Loucy (cell line): ENCODE measurements around the gene RAD51B.

Experiments used
- H2AFZ ChIP-seq: fragments of 200-600 bp; sonication (generic); 2 replicates; pipeline ENCODE4 v1.6.0; 2016; ENCODE audit warnings: antibody characterized with exemption, mild to moderate bottlenecking, low read length, moderate library complexity
- H3F3A ChIP-seq: fragments of 200-600 bp; 2 replicates; pipeline ENCODE4 v1.6.0; 2016; ENCODE audit warnings: antibody characterized with exemption, low read depth, mild to moderate bottlenecking
- H3K27me3 ChIP-seq: fragments of 200-600 bp; sonication (generic); 2 replicates; pipeline ENCODE4 v1.6.1; 2014; ENCODE audit warnings: low read length, mild to moderate bottlenecking; ENCODE audit not compliant: insufficient read depth, poor library complexity, severe bottlenecking
- H3K36me3 ChIP-seq: fragments of 200-600 bp; sonication (generic); 2 replicates; pipeline ENCODE4 v1.6.1; 2016; ENCODE audit warnings: low read length; ENCODE audit not compliant: insufficient read depth
- H3K4me1 ChIP-seq: fragments of 200-600 bp; sonication (generic); 2 replicates; pipeline ENCODE4 v1.5.1; 2014; ENCODE audit warnings: low read length, mild to moderate bottlenecking; ENCODE audit not compliant: insufficient read depth, poor library complexity, severe bottlenecking
- H3K4me2 ChIP-seq: fragments of 200-600 bp; sonication (generic); 2 replicates; pipeline ENCODE4 v1.6.0; 2014; ENCODE audit warnings: antibody characterized with exemption, low read length, low read depth, mild to moderate bottlenecking; ENCODE audit not compliant: poor library complexity, severe bottlenecking
- H3K4me3 ChIP-seq: fragments of 200-600 bp; sonication (generic); 2 replicates; pipeline ENCODE4 v1.5.1; 2014; ENCODE audit warnings: low read length, mild to moderate bottlenecking, mixed read lengths; ENCODE audit not compliant: poor library complexity, severe bottlenecking
- H3K79me2 ChIP-seq: fragments of 200-600 bp; sonication (generic); 2 replicates; pipeline ENCODE4 v1.6.1; 2014; ENCODE audit warnings: low read length; ENCODE audit not compliant: insufficient read depth
- H3K9ac ChIP-seq: fragments of 200-600 bp; sonication (generic); 2 replicates; pipeline ENCODE4 v1.6.0; 2014; ENCODE audit warnings: mild to moderate bottlenecking, low read depth, low read length, moderate library complexity; ENCODE audit not compliant: poor library complexity, severe bottlenecking
- H3K9me2 ChIP-seq: fragments of 200-600 bp; sonication (generic); replicated peaks from 2 replicates; pipeline ENCODE4 v1.6.1; 2016; ENCODE audit warnings: low read depth, low read length, mixed read lengths
- H3K9me3 ChIP-seq: fragments of 200-600 bp; sonication (generic); 2 replicates; pipeline ENCODE4 v1.6.1; 2014; ENCODE audit warnings: mild to moderate bottlenecking, antibody characterized with exemption, low read length, low read depth; ENCODE audit not compliant: insufficient read depth
- H4K20me1 ChIP-seq: fragments of 200-600 bp; sonication (generic); 2 replicates; pipeline ENCODE4 v1.6.0; 2014; ENCODE audit warnings: antibody characterized with exemption, low read length, mild to moderate bottlenecking; ENCODE audit not compliant: insufficient read depth, poor library complexity, severe bottlenecking
- EZH2phosphoT487 ChIP-seq: fragments of 200-600 bp; IDR thresholded peaks from 2 replicates; pipeline ENCODE4 v1.6.1; 2018; ENCODE audit warnings: antibody characterized with exemption, mild to moderate bottlenecking, moderate library complexity, borderline replicate concordance
- TF ChIP-seq, protein P1 (sequence below): fragments of 200-600 bp; sonication (generic); conservative IDR thresholded peaks from 2 replicates; pipeline ENCODE4 v1.5.1; 2014; ENCODE audit warnings: mild to moderate bottlenecking, antibody characterized with exemption, low read length

The RAD51B gene

DNA sequence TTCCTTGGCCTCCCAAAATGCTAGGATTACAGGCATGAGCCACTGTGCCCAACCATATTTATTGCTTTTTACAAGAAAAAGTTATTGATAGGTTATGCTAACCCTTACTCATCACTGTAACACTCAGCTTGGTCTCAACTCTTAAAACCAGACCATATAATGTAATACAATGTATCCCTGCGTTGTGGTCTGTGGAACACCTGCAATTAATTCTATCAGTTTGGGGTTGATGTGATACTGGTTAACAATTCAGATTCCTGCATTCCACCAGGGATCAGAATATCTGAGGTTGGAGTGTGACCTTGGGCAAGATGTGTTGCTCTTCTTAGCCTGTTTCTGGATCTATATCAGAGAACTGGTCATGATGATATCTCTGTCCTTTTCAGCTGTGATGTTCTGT is 419.0 kb downstream of the RAD51B start:
- H3K27me3 ChIP-seq, result no peaks in the 10 kb centered on the region
- no peaks in the 10 kb centered on the region for H3K9me2 ChIP-seq
- no peak overlapping the region for H3K9ac ChIP-seq
- H3K4me2 ChIP-seq, result no peak overlapping the region
- no peak for TF ChIP-seq EZH2phosphoT487
- TF ChIP-seq, protein P1, sequence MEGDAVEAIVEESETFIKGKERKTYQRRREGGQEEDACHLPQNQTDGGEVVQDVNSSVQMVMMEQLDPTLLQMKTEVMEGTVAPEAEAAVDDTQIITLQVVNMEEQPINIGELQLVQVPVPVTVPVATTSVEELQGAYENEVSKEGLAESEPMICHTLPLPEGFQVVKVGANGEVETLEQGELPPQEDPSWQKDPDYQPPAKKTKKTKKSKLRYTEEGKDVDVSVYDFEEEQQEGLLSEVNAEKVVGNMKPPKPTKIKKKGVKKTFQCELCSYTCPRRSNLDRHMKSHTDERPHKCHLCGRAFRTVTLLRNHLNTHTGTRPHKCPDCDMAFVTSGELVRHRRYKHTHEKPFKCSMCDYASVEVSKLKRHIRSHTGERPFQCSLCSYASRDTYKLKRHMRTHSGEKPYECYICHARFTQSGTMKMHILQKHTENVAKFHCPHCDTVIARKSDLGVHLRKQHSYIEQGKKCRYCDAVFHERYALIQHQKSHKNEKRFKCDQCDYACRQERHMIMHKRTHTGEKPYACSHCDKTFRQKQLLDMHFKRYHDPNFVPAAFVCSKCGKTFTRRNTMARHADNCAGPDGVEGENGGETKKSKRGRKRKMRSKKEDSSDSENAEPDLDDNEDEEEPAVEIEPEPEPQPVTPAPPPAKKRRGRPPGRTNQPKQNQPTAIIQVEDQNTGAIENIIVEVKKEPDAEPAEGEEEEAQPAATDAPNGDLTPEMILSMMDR, result no peak
- H3K36me3 ChIP-seq, result no peaks in the 10 kb centered on the region
- no peaks in the 10 kb centered on the region for H4K20me1 ChIP-seq
- H3K4me3 ChIP-seq, result no peak overlapping the region
- H3K79me2 ChIP-seq, result no peaks in the 10 kb centered on the region
- H3K4me1 ChIP-seq, result peaks cover 19% of the 10 kb centered on the region
- H2AFZ ChIP-seq, result no peak overlapping the region
- H3K9me3 ChIP-seq, result no peaks in the 10 kb centered on the region
- H3F3A ChIP-seq, result no peaks in the 10 kb centered on the region

DNA sequence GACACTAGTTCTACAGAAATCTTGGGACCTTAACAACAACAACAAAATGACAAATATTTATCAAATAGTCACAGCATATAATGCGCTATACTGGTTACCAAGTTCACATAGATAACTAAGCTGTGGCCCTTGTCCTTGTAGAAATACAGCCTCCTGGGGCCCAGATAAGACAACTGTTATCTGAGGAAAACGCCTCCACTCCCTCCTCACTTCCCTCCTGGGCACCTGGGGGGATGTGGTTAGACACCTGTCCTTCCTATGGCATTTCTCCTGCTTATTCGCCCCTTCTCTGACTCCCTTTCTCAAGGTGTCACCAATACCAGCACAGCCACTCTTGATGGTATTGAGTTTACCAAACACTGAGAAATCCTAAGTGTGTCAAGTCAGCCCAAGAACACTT is 419.4 kb downstream of the RAD51B start:
- H2AFZ ChIP-seq, result no peak overlapping the region
- H4K20me1 ChIP-seq, result no peaks in the 10 kb centered on the region
- H3K4me2 ChIP-seq, result no peak overlapping the region
- H3K4me3 ChIP-seq, result no peak overlapping the region
- no peaks in the 10 kb centered on the region for H3K79me2 ChIP-seq
- no peaks in the 10 kb centered on the region for H3K9me2 ChIP-seq
- no peaks in the 10 kb centered on the region for H3F3A ChIP-seq
- H3K9ac ChIP-seq, result no peak overlapping the region
- no peaks in the 10 kb centered on the region for H3K27me3 ChIP-seq
- TF ChIP-seq, protein P1, result no peak
- TF ChIP-seq EZH2phosphoT487, result no peak
- no peaks in the 10 kb centered on the region for H3K9me3 ChIP-seq
- H3K36me3 ChIP-seq, result no peaks in the 10 kb centered on the region
- peaks cover 19% of the 10 kb centered on the region for H3K4me1 ChIP-seq

DNA sequence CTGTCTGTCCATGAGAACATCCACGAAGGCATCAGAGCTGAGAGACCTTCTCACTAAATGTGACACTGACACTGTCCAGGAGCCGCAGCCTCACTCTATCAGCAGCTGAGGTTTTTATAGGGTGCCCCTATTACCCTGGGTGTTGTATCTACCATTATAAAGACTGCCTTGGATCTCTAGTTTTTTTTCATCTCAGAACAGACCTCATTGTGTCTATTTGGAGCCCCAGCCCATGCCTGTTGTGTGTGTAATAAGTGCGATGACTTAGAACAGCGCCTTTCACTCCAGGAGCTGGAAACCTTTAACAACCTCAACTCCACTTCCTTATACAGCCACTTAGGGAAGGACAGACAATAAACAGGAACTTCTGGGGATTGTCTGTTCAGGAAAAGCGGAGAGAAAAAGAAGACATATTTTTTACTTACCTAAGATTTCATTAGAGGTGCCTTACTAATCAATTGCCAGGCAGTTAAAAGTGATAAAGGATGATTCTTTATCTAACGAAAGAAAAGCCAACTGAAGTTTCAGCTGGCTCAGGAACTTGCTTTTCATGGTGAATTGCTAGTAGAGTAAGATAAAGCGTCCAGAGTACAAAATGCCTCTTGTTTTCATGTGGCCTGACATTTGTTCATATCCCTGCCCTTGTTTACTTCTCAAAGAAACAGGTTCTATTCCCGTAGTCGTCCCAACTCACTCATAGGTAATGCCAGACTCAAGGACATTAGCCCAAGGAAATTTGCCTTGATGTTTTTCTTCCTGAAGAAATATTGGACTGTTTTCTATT is 420.6 kb downstream of the RAD51B start:
- Histone ChIP-seq H3K9ac (no peak overlapping the region), H3F3A (no peaks in the 10 kb centered on the region), H3K4me2 (no peak overlapping the region), H3K4me1 (peaks cover 25% of the 10 kb centered on the region), H3K9me2 (no peaks in the 10 kb centered on the region), H3K36me3 (no peaks in the 10 kb centered on the region), H4K20me1 (no peaks in the 10 kb centered on the region), H3K79me2 (no peaks in the 10 kb centered on the region), H3K4me3 (no peak overlapping the region), H3K27me3 (no peaks in the 10 kb centered on the region), H2AFZ (no peak overlapping the region), H3K9me3 (no peaks in the 10 kb centered on the region)
- no peak for TF ChIP-seq EZH2phosphoT487
